Measurements from ENCODE around the gene ECI1. TPM values are rescaled to one million over a fixed set of nuclear protein-coding genes. Genes with fewer than 3 reads are reported as not detected.

Gene ECI1
- total RNA-seq, 1 experiment from 2014 or later: 71.7 TPM

GRCh38 chr16:2230376-2230775 is 21.0 kb downstream of the ECI1 start:
- Histone ChIP-seq H3K9me2 (replicated peaks; ENCODE audit: low read length) (no peaks in the 10 kb centered on the region), H3K36me3 (ENCODE audit: low read depth, low read length) (no peaks in the 10 kb centered on the region; the same call in 1 of the 2 replicates), H4K20me1 (ENCODE audit: low read length) (peaks cover 9% of the 10 kb centered on the region; the same call in 1 of the 2 replicates), H3K4me3 (ENCODE audit: low read length) (no peak overlapping the region), H3K4me1 (ENCODE audit: insufficient read depth, low read length) (peaks cover 12% of the 10 kb centered on the region), H3F3A (ENCODE audit: low read length, unreplicated experiment) (no peaks in the 10 kb centered on the region), H3K27ac (ENCODE audit: low read length) (no peak overlapping the region), H3K79me2 (ENCODE audit: low read length) (peaks cover 36% of the 10 kb centered on the region), H3K9me3 (ENCODE audit: low read length) (no peaks in the 10 kb centered on the region), H2AFZ (ENCODE audit: low read length) (no peak overlapping the region), H3K27me3 (ENCODE audit: low read length) (no peaks in the 10 kb centered on the region), H3K9ac (ENCODE audit: low read length) (no peak overlapping the region), H3K4me2 (ENCODE audit: low read length) (no peak overlapping the region)
- DNase-seq (no peak), ATAC-seq (no peak)
- POLR2A ChIA-PET (ENCODE audit: unreplicated experiment): no interaction called here
- CTCF ChIA-PET: no interaction called here
- intact Hi-C loops (cut with micrococcal nuclease): no loop called here
- no peak for TF ChIP-seq CTCF (conservative IDR thresholded peaks at IDR 0.05; ENCODE audit: low read depth, low read length)
- TF ChIP-seq EZH2 (IDR thresholded peaks at IDR 0.05; ENCODE audit: low read length, unreplicated experiment): no peak
- no peak for TF ChIP-seq EZH2phosphoT487 (IDR thresholded peaks at IDR 0.05; ENCODE audit: borderline replicate concordance, low read length)
- no TSS peak for BruUV-seq (replicated peaks)

GRCh38 chr16:2229632-2230250 is 21.6 kb downstream of the ECI1 start:
- CTCF ChIA-PET: no interaction called here
- H3K79me2 ChIP-seq (ENCODE audit: low read length): peaks cover 43% of the 10 kb centered on the region
- intact Hi-C loops (cut with micrococcal nuclease): no loop called here

More at GRCh38 chr16:2229632-2230250, 21.6 kb downstream of the ECI1 start:
- H3K36me3 ChIP-seq (ENCODE audit: low read depth, low read length): no peaks in the 10 kb centered on the region; the same call in 1 of the 2 replicates
- H3K4me3 ChIP-seq (ENCODE audit: low read length): no peak overlapping the region
- POLR2A ChIA-PET (ENCODE audit: unreplicated experiment): no interaction called here
- no peak overlapping the region for H3K9ac ChIP-seq (ENCODE audit: low read length)
- H3K4me2 ChIP-seq (ENCODE audit: low read length): no peak overlapping the region
- H4K20me1 ChIP-seq (ENCODE audit: low read length): peaks cover 9% of the 10 kb centered on the region; the same call in 1 of the 2 replicates
- no peaks in the 10 kb centered on the region for H3K9me2 ChIP-seq (replicated peaks; ENCODE audit: low read length)
- TF ChIP-seq EZH2phosphoT487 (IDR thresholded peaks at IDR 0.05; ENCODE audit: borderline replicate concordance, low read length): no peak
- no peak for TF ChIP-seq EZH2 (IDR thresholded peaks at IDR 0.05; ENCODE audit: low read length, unreplicated experiment)
- no peak for TF ChIP-seq CTCF (conservative IDR thresholded peaks at IDR 0.05; ENCODE audit: low read depth, low read length)
- no peaks in the 10 kb centered on the region for H3F3A ChIP-seq (ENCODE audit: low read length, unreplicated experiment)
- H3K27ac ChIP-seq (ENCODE audit: low read length): no peak overlapping the region
- H3K27me3 ChIP-seq (ENCODE audit: low read length): no peaks in the 10 kb centered on the region
- no peak for DNase-seq
- H3K4me1 ChIP-seq (ENCODE audit: insufficient read depth, low read length): peaks cover 12% of the 10 kb centered on the region
- H3K9me3 ChIP-seq (ENCODE audit: low read length): no peaks in the 10 kb centered on the region
- no peak for ATAC-seq
- no peak overlapping the region for H2AFZ ChIP-seq (ENCODE audit: low read length)
- BruUV-seq (replicated peaks): no TSS peak
